Common myeloid progenitor, CD34-positive (primary cell): ENCODE results near the gene CYP2D6.
"Not testable (repeated sequence)": the region's sequence is repeated elsewhere in the genome, so short reads cannot be mapped to it uniquely, and the experiment has no call there.

Experiments
- CTCF ChIA-PET: fragments of 350-600 bp; sonication (Branson Sonifier 250); formaldehyde crosslinking; loops from one replicate; lab custom pipeline; 2021; ENCODE audit warnings: antibody characterized with exemption; lab: Charles Lee
- POLR2A ChIA-PET: fragments of 350-600 bp; sonication (Branson Sonifier 250); formaldehyde crosslinking; loops from one replicate; lab custom pipeline; 2021; ENCODE audit warnings: antibody characterized with exemption; lab: Charles Lee
- DNase-seq, 3 donors: peaks; one replicate each; pipeline versions ENCODE4 v3.0.0 to v3.0.0-alpha.2; 2013
- H3K27ac ChIP-seq, 2 experiments: 1 replicate in 1 of 2; 2 replicates in 1 of 2; pipeline ENCODE4 v1.7.0; 2013; ENCODE audit warnings: inconsistent platforms in 2 of 2, low read length in 2 of 2, mild to moderate bottlenecking in 2 of 2, low read depth in 1 of 2, moderate library complexity in 1 of 2; ENCODE audit not compliant: severe bottlenecking in 2 of 2, insufficient read depth in 1 of 2, poor library complexity in 1 of 2
- H3K27me3 ChIP-seq, 5 experiments: replicated peaks in 2 of 5; 1 replicate in 3 of 5; 2 replicates in 2 of 5; pipeline versions ENCODE4 v1.6.1 to v1.7.0; 2013; ENCODE audit warnings: low read length in 4 of 5, mild to moderate bottlenecking in 2 of 5, moderate library complexity in 2 of 5, inconsistent platforms in 1 of 5; ENCODE audit not compliant: insufficient read depth in 5 of 5, control insufficient read depth in 4 of 5
- H3K36me3 ChIP-seq, 4 experiments: 1 replicate in 2 of 4; 2 replicates in 2 of 4; pipeline versions ENCODE4 v1.6.1 to v1.7.0; 2013; ENCODE audit warnings: low read length in 3 of 4, control low read depth in 1 of 4, mild to moderate bottlenecking in 1 of 4; ENCODE audit not compliant: control insufficient read depth in 4 of 4, insufficient read depth in 4 of 4
- H3K4me1 ChIP-seq, 4 experiments: 1 replicate in 3 of 4; 2 replicates in 1 of 4; pipeline versions ENCODE4 v1.6.1 to v1.7.1; 2013; ENCODE audit warnings: low read length in 3 of 4, mild to moderate bottlenecking in 3 of 4, control low read depth in 1 of 4, inconsistent platforms in 1 of 4, moderate library complexity in 1 of 4; ENCODE audit not compliant: control insufficient read depth in 4 of 4, insufficient read depth in 4 of 4; ENCODE audit errors: control extremely low read depth in 1 of 4
- H3K4me3 ChIP-seq, 7 experiments: 1 replicate in 4 of 7; 2 replicates in 3 of 7; pipeline versions ENCODE4 v1.5.1 to v1.7.0; 2013; ENCODE audit warnings: mild to moderate bottlenecking in 7 of 7, low read length in 6 of 7, moderate library complexity in 6 of 7, inconsistent platforms in 2 of 7, low read depth in 2 of 7, control low read depth in 1 of 7; ENCODE audit not compliant: insufficient read depth in 4 of 7, control insufficient read depth in 1 of 7; ENCODE audit errors: extremely low read depth in 1 of 7
- H3K9me3 ChIP-seq, 5 experiments: 1 replicate in 4 of 5; 2 replicates in 1 of 5; pipeline versions ENCODE4 v1.6.1 to v1.7.1; 2013; ENCODE audit warnings: low read length in 4 of 5, mild to moderate bottlenecking in 2 of 5, inconsistent platforms in 1 of 5, low read depth in 1 of 5, moderate library complexity in 1 of 5; ENCODE audit not compliant: control insufficient read depth in 4 of 5, insufficient read depth in 2 of 5; ENCODE audit errors: control extremely low read depth in 1 of 5
- WGBS: methylation state at CpG from one replicate; pipeline ENCODE4 v1.1.5; 2013; ENCODE audit not compliant: insufficient coverage; 5-methylcytosine and 5-hydroxymethylcytosine counted together

The CYP2D6 gene

DNA sequence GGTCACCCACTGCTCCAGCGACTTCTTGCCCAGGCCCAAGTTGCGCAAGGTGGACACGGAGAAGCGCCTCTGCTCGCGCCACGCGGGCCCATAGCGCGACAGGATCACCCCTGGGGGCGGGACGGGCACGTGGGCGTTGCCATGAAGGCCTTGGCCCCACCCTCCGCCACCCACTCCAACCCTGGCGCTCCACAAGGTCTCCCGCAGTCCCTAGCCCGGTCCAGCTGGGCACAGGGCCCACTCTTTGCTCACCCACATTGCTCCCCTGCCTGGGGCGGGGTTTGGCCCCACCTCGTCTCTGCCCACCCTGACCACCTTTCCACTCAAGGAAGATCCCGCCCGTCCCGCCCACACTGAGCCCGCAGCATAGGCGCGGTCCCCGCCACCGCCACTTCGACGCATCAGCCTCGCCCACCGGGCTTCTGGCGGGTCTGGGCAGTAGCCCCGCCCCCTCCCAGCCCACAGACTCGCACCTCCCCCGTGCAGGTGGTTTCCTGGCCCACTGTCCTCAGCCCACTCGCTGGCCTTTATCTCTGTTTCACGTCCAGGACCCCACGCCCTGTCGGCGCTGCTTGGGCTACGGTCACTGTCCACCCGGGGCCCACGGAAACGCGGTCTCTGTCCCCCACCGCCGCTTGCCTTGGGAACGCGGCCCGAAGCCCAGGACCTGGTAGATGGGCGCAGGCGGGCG lies 12.3 kb upstream of the CYP2D6 start:
- no peaks in the 10 kb centered on the region for H3K4me1 ChIP-seq
- ChIA-PET CTCF (no interaction called here), POLR2A (no interaction called here)
- 92% methylated on average over 46 of the region's 54 CpGs for WGBS
- no peaks in the 10 kb centered on the region for H3K27me3 ChIP-seq
- H3K9me3 ChIP-seq: no peaks in the 10 kb centered on the region
- no peak overlapping the region for H3K4me3 ChIP-seq
- no peak for DNase-seq
- no peak overlapping the region for H3K27ac ChIP-seq
- peaks cover 0 to 2% (median 0%) of the 10 kb centered on the region in 4 experiments for H3K36me3 ChIP-seq

DNA sequence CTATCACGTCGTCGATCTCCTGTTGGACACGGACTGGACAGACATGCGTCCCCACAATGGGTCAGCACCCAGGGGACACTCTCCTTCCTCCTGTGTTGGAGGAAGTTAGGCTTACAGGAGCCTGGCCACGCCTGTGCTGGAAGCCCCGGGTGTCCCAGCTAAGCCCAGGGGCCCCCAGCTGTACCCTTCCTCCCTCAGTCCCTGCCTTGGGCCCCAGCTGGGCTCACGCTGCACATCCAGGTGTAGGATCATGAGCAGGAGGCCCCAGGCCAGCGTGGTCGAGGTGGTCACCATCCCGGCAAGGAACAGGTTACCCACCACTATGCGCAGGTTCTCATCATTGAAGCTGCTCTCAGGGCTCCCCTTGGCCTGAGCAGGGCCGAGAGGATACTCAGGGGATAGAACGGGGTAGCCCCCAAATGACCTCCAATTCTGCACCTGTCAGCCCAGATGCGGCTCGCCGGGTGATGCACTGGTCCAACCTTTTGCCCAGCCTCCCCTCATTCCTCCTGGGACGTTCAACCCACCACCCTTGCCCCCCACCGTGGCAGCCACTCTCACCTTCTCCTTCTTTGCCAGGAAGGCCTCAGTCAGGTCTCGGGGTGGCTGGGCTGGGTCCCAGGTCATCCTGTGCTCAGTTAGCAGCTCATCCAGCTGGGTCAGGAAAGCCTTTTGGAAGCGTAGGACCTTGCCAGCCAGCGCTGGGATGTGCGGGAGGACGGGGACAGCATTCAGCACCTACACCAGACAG lies 10.9 kb upstream of the CYP2D6 start:
- H3K4me1 ChIP-seq, DNase-seq, H3K27me3 ChIP-seq, H3K36me3 ChIP-seq, H3K27ac ChIP-seq, H3K4me3 ChIP-seq, H3K9me3 ChIP-seq: not testable (repeated sequence)
- WGBS: 93% methylated on average over 18 of the region's 24 CpGs
- ChIA-PET POLR2A (interaction anchor here (0.6 kb wide), 1 partner anchor 389 kb away, joined by 3 read pairs; no protein-coding TSS in a partner anchor), CTCF (interaction anchor here (1.2 kb wide), 1 partner anchor 9 kb away, joined by 3 read pairs; no protein-coding TSS in a partner anchor)

DNA sequence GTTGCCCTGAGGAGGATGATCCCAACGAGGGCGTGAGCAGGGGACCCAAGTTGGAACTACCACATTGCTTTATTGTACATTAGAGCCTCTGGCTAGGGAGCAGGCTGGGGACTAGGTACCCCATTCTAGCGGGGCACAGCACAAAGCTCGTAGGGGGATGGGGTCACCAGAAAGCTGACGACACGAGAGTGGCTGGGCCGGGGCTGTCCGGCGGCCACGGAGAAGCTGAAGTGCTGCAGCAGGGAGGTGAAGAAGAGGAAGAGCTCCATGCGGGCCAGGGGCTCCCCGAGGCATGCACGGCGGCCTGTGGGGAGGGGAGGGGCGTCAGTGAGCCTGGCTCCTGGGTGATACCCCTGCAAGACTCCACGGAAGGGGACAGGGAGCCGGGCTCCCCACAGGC lies 9.5 kb upstream of the CYP2D6 start:
- H3K27me3 ChIP-seq, H3K4me1 ChIP-seq, H3K27ac ChIP-seq, H3K36me3 ChIP-seq, DNase-seq, H3K4me3 ChIP-seq, POLR2A ChIA-PET, H3K9me3 ChIP-seq: not testable (repeated sequence)
- WGBS: 87% methylated on average over 6 of the region's 17 CpGs
- CTCF ChIA-PET: interaction anchor here (0.6 kb wide), 1 partner anchor 141 kb away, joined by 3 read pairs; no protein-coding TSS in a partner anchor

DNA sequence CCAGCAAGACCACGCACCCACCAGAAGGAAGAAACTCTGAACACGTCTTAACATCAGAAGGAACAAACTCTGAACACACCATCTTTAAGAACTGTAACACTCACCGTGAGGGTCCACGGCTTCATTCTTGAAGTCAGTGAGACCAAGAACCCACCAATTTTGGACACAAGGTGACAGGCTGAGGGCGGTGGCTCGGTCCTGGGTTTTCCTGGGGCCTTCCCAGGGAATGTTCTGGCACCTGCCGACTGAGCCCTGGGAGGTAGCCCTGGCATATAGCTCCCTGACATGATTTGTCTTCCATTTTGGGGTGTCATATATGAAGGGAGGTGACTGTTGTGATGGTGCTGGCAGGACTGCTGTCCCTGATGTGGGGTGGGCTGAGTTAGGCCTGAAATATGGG lies 8.9 kb upstream of the CYP2D6 start:
- 87% methylated on average over 6 of the region's 7 CpGs for WGBS
- H3K27ac ChIP-seq, H3K9me3 ChIP-seq, DNase-seq, POLR2A ChIA-PET, H3K27me3 ChIP-seq, H3K4me3 ChIP-seq, H3K36me3 ChIP-seq, H3K4me1 ChIP-seq: not testable (repeated sequence)
- CTCF ChIA-PET: interaction anchor here (0.9 kb wide), 1 partner anchor 21 kb away, joined by 3 read pairs; no protein-coding TSS in a partner anchor

DNA sequence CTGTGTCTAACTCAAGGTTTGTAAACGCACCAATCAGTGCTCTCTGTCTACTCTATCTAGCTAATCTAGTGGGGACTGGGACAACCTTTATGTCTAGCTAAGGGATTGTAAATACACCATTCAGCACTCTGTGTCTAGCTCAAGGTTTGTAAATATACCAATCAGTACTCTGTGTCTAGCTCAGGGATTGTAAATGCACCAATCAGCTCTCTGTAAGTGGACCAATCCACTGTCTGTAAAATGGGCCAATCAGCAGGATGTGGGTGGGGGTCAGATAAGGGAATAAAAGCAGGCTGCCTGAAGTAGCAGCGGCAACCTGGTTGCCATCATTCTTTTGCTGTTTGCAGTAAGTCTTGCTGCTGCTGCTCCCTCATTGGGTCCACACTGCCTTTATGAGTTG lies 8.4 kb upstream of the CYP2D6 start:
- H3K4me1 ChIP-seq: no peaks in the 10 kb centered on the region
- H3K27ac ChIP-seq: no peak overlapping the region
- no peaks in the 10 kb centered on the region for H3K9me3 ChIP-seq
- ChIA-PET CTCF (interaction anchor here (0.9 kb wide), 1 partner anchor 21 kb away, joined by 3 read pairs; no protein-coding TSS in a partner anchor), POLR2A (interaction anchor here (1.0 kb wide), 1 partner anchor 49 kb away, joined by 4 read pairs; the partner anchor contains the start of gene NDUFA6)
- peaks cover 0 to 5% (median 0%) of the 10 kb centered on the region in 5 experiments for H3K27me3 ChIP-seq
- no peak for DNase-seq
- H3K36me3 ChIP-seq: no peaks in the 10 kb centered on the region
- H3K4me3 ChIP-seq: no peak overlapping the region
- WGBS: 96% methylated on average over 2 of the region's 2 CpGs

DNA sequence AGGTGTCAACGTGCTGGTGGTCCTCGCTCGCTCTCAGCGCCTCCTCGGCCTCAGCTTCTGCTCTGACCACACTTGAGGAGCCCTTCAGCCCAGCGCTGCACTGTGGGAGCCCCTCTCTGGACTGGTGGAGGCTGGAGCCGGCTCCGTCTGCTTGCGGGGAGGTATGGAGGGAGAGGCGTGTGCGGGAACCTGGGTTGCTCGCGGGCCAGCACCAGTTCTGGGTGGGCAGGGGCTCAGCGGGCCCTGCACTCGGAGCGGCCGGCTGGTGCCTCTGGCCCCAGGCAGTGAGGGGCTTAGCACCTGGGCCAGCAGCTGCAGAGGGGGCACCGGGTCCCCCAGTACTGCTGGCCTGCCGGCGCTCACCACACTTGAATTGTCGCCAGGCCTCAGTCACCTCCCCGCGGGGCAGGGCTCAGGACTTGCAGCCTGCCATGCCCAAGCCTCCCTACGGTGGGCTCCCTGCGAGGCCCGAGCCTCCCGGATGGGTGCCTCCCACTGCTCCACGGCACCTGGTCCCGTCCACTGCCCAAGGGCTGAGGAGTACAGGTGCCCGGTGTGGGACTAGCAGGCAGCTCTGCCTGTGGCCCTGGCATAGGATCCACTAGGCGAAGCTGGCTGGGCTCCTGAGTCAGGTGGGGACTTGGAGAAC lies 7.6 kb upstream of the CYP2D6 start:
- 93% methylated on average over 29 of the region's 31 CpGs for WGBS
- ChIA-PET POLR2A (interaction anchor here (1.0 kb wide), 1 partner anchor 48 kb away, joined by 4 read pairs; the partner anchor contains the start of gene NDUFA6), CTCF (interaction anchor here (0.9 kb wide), 1 partner anchor 22 kb away, joined by 3 read pairs; no protein-coding TSS in a partner anchor)
- Histone ChIP-seq H3K27ac (no peak overlapping the region), H3K4me1 (no peaks in the 10 kb centered on the region), H3K9me3 (no peaks in the 10 kb centered on the region), H3K27me3 (peaks cover 0 to 8% (median 0%) of the 10 kb centered on the region in 5 experiments), H3K36me3 (no peaks in the 10 kb centered on the region), H3K4me3 (no peak overlapping the region)
- DNase-seq: no peak
